LNCaP clone FGC (cell line): ENCODE results near the gene TBC1D10A.

Experiments used
- DNase-seq: peaks from one replicate; pipeline ENCODE4 v3.0.0-alpha.2; 2011; ENCODE audit warnings: low read depth
- H3K4me3 ChIP-seq: 2 replicates; pipeline ENCODE4 v1.5.1; 2011; ENCODE audit warnings: mild to moderate bottlenecking, low read depth, low read length, control low read depth
- CTCF ChIP-seq: IDR thresholded peaks from 2 replicates; pipeline ENCODE4 v1.5.1; 2012; ENCODE audit warnings: mild to moderate bottlenecking; ENCODE audit not compliant: control insufficient read depth, insufficient read depth; ENCODE audit errors: extremely low read depth

TBC1D10A gene

DNA sequence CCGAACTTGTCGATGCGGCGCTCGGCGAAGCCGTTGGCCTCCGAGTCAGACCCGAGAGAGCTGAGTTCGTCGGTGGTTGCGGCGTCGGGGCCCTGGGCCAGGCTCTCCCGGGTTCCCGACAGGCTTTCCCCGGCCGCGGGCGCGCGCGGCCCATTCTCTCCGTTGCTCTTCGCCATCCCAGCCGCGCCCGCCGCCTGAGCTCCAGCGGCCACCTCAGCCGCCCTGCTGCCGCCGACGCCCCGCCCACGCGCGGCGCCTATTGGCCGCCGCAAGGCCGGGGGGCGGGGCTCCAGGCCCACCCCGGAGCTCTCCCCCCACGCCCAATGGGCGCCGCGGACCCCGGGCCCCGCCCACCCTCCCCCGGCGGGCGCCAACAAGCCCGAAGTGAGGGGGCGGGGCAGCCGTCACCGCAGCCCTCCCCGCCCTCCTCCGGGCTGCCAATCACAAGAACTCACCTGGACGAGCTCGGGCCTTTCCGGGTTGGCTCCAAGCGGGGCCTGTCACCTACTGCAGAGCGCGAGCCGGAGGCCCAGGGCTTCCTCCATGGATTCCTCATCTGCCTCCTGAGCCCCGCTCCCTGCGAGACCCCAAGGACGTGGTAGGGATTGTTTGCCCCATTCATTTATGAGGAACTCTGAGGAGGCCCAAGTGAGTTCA is at the start of gene TBC1D10A:
Gene TBC1D10A (minus strand): TSS at position 236 of the 657 bp plus-strand sequence. CDS start 60 bp downstream, at position 176.
- DNase-seq = peak; percentile 80
- H3K4me3 ChIP-seq = peak within 1 kb of the TSS; percentile 75
- TF ChIP-seq CTCF = no peak

- H3K4me3 ChIP-seq = no peak overlapping the region
- no peak for DNase-seq
- TF ChIP-seq CTCF = no peak
Observed at GRCh38 chr22:30375312-30375849, 48.6 kb upstream of the TBC1D10A start.

DNA sequence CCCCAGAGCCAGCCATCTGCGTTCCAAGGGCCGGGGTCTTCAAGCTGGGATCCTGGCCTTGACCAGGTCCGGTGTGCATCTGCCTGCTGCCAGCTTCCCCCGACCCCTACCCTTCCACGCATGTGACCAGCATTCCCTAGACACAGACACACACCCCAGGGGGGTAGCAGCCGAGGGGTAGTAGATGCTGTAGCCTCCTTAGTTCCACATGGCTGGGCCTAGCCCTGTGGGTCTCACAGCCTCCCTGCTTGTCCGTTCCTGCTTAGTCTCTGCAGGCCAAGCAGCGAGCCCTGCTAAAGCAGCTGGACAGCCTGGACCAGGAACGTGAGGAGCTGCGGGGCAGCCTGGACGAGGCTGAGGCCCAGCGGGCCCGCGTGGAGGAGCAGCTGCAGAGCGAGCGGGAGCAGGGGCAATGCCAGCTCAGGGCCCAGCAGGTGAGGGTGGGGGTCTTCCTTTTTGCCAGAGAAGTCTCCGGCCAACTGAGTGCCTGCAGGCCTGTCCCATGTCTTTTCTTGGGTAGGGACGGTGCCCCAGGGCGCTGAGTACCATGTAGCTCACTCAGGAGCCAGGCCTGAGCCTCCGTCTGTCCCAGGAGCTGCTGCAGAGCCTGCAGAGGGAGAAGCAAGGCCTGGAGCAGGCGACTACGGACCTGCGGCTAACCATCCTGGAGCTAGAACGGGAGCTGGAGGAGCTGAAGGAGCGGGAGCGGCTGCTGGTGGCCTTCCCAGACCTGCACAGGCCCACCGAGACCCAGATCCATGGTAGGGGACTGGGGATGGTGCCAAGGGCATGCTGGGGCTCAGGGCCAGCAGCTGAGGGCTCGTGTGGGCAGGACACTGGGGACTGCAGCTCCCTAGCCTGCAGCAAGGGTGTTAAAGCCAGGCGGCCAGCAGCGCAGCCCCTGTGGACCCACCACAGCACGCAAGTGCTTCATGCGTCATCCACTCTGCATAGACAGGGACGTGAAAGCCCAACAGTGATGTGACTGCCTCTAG is 46.9 kb upstream of the TBC1D10A start:
- no peak overlapping the region for H3K4me3 ChIP-seq
- no peak for DNase-seq
- TF ChIP-seq CTCF = no peak

DNA sequence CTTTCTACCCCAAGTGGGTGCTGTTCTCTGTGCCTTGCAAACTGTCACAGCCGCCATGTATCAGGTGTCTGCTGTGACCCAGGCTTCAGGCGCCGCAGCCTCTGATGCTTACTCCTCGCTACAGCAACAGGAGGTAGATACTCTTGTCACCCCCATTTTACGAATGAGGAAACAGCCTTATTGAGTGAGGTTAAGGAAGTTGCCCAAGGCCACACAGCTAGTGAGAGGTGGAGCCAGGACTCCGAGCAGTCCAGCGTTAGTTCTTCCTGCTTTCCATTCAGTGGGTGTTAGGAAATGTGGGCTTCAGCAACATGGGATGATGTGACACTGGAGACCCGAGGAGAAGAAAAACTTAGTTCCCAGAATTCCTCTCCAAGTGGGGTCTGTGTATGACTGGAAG is 46.2 kb upstream of the TBC1D10A start:
- no peak for DNase-seq
- TF ChIP-seq CTCF = no peak
- no peak overlapping the region for H3K4me3 ChIP-seq

GRCh38 chr22:30371981-30372380 is 45.2 kb upstream of the TBC1D10A start:
- no peak overlapping the region for H3K4me3 ChIP-seq
- DNase-seq = no peak
- TF ChIP-seq CTCF = no peak

GRCh38 chr22:30371321-30371720 is 44.6 kb upstream of the TBC1D10A start:
- no peak for TF ChIP-seq CTCF
- no peak overlapping the region for H3K4me3 ChIP-seq
- no peak for DNase-seq
